ENCODE data around the gene MDK.

The MDK gene

DNA sequence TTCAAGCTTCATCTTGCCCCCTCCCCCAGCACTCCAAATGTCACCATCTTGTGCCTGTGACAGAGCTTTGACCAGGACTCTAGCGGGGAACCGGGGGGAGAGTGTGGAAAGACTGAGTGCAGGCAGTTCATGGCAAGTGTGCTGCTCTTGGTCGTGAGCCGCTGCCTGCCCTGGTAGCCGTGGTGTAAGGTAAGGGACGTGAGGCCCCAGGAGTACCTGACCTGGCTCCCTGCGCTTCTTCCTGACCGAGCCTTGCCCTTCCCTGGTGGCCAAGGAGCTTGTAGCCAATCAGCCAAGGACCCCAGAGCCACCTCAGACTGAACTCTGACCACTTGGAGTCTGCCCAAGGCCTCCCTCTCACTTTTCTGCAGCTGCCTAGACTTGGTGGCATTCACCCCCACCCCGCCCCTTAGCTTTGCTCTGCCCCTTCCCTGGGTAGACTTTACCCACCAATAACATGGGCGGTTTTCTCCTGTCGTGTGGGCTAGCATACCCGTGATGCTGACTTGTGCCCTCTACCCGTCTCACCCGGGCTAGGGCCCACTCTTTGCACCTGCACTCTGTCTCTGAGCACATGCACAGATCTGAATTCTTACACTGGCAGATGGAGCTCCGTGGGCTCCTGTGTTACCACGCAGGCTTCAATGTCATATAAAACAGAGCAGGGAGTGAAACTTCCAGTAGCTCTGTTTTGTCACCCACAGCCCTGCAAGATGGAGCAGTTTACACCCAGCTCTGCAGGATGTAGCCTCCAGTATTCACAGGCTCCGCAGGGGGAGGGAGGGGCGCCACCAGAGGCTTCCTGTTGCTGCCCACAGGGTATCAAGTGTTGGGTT is 32.7 kb upstream of the MDK start:
- no peak for DNase-seq

GRCh38 chr11:46350695-46351094 is 30.8 kb upstream of the MDK start:
- DNase-seq = no peak

GRCh38 chr11:46351148-46351547 is 30.3 kb upstream of the MDK start:
- DNase-seq = no peak

- no peak for DNase-seq
Measured at GRCh38 chr11:46351606-46352005, 29.9 kb upstream of the MDK start.

GRCh38 chr11:46352063-46352841 is 29.2 kb upstream of the MDK start:
- no peak for DNase-seq

GRCh38 chr11:46353698-46354097 is 27.8 kb upstream of the MDK start:
- DNase-seq = no peak

- no peak for DNase-seq
Measured at GRCh38 chr11:46356924-46357482, 24.5 kb upstream of the MDK start.

GRCh38 chr11:46357483-46357936 is 24.0 kb upstream of the MDK start:
- DNase-seq = no peak

DNA sequence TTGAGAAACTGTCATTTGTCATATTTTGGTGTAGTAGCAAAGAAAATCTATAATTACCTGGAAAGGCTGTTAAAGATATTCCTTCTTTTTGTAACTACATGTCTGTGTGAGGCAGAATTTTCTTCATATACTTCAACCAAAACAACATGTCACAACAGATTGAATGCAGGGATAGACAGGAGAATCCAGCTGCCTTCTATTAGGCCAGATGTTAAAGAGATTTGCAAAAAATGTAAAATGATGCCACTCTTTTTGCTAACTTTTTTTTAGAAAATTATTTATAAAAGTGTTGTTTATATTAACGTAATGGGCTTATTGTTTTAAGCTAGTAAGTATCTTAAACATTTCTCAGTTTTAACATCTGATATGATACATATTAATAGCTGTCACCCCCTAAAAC is 21.5 kb upstream of the MDK start:
- DNase-seq = no peak

DNA sequence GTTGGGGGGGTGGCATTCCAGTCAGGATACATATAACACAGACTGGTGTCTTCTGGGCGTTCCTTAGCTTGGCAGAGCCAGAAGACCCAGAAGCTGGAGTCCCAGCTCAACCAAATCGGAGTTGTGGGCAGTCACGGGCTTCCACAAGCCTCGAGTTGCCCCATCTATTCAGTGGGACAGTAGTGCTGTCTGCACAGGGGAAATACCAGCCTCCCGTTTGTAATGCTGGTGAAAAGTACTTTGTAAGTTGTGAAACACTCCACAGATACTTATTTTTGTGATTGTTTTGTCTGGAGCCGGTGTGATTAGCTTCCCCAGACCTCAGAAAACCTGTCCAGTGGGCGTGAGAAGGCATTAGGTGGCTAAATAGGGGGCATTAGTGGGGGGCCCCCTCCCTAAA is 20.6 kb upstream of the MDK start:
- no peak for DNase-seq

GRCh38 chr11:46361283-46362155 is 19.9 kb upstream of the MDK start:
- DNase-seq = no peak

GRCh38 chr11:46362156-46363030 is 19.1 kb upstream of the MDK start:
- no peak for DNase-seq

GRCh38 chr11:46363031-46363407 is 18.4 kb upstream of the MDK start:
- DNase-seq = no peak

GRCh38 chr11:46363455-46364005 is 17.9 kb upstream of the MDK start:
- no peak for DNase-seq

DNA sequence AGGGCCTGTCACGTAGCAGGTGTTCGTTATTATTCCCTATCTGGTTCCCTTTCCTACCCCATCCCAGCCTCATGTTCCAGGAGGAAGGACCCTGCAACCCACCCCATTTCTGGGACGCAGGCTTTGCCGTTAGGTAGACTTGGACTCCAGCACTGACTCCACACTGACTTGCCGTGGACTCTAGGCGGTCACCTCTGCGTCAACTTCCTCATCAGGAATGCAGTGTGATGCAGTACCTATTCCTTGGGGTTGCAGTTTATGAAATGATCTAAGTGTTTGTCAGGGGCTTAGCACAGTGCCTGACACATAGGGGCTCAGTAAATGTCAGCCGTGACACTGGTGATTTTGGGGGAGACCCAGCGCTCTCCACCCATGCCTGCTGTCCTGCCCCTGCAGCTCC is 17.4 kb upstream of the MDK start:
- DNase-seq = no peak

GRCh38 chr11:46364791-46365190 is 16.7 kb upstream of the MDK start:
- no peak for DNase-seq

DNA sequence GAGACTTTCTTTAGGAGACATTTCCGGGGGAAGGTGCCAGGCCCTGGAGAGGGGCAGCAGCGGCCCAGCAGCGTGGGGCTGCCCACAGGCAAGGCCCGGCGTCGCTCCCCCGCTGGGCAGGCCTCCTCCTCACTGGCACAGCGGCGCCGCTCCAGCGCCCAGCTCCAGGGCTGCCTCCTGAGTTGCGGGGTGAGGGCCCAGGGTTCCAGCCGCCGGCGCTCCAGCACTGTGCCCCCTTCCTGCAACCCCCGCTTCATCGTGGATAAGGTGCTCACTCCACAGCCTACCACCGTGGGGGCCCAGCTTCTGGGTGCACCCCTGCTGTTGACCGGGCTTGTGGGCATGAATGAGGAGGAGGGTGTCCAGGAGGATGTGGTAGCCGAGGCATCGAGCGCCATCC is 15.2 kb upstream of the MDK start:
- no peak for DNase-seq

DNA sequence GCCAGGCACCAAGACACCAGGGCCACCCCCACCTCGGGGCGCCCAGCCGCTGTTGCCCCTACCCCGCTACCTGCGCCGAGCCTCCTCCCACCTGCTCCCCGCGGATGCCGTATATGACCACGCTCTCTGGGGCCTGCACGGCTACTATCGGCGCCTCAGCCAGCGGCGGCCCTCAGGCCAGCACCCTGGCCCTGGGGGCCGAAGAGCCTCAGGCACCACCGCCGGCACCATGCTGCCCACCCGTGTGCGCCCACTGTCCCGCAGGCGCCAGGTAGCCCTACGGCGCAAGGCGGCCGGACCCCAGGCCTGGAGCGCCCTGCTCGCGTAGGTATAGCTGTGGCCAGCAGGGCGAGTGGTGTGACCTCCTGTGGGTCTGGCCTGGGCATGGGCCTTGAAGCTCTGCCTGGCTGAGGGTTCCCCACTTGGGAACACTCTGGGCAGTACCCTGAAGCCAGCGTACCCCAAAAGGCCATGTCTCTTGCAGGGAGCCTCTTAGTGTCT is 14.8 kb upstream of the MDK start:
- no peak for DNase-seq

DNA sequence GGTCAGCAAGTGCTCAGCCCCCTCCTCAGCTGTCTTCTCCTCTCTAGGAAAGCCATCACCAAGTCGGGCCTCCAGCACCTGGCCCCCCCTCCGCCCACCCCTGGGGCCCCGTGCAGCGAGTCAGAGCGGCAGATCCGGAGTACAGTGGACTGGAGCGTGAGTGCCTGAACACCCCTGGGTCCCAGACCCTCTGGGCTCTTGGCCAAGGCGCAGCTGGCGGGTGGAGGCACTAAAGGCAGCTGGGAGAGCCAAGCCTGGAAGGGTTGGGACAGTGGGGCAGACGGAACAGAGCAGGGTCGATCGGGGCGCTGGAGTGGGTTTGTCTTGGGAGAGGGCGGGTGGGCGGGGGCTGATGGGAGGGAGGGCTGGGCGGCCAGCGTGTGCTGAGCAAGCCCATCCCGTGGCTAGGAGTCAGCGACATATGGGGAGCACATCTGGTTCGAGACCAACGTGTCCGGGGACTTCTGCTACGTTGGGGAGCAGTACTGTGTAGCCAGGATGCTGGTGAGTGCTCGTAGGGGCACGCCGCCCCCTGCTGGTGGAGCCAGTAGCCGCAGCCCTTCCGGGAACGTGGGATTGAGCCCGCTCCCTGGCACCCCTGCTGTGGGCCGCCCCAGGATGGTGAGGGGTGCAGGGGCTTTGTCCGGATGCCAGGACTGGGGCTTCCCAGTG is 14.1 kb upstream of the MDK start:
- DNase-seq = no peak

GRCh38 chr11:46367916-46368267 is 13.6 kb upstream of the MDK start:
- no peak for DNase-seq
